GM23248 (cell line): ENCODE measurements around the gene TPK1.

Experiments
- EZH2 ChIP-seq: fragments of 200-600 bp; sonication (generic); IDR thresholded peaks from 2 replicates; pipeline ENCODE4 v1.6.1; 2018; ENCODE audit warnings: antibody characterized with exemption, mild to moderate bottlenecking; ENCODE audit not compliant: insufficient read depth, poor library complexity, severe bottlenecking
- EZH2phosphoT487 ChIP-seq: fragments of 200-600 bp; sonication (generic); IDR thresholded peaks from 2 replicates; pipeline ENCODE4 v1.6.1; 2018; ENCODE audit warnings: antibody characterized with exemption, moderate library complexity, mild to moderate bottlenecking, low read depth; ENCODE audit not compliant: insufficient read depth

DNA sequence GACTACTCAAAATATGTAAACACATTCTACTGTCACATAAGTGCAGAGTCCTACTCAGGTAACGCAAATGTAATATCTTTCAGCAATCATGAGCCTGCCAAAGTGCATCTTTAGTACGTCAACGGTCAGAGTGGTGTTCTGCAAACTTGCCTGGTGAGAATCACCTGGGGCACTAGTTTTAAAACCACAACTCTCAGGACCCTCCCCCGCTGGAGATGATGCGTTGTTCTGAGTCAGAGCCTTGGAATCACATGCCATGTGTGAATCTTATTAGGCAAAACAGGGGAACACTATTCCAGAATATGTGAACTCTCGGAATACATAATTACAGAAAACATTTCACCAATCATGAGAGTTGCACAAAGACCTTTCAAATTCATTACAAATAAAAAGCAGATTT, 115.7 kb downstream of the TPK1 start:
- TF ChIP-seq EZH2 (no peak), EZH2phosphoT487 (no peak)
